Glutamatergic neuron (in vitro differentiated cells): ENCODE measurements around the gene RNF227. TPM values are rescaled to one million over a fixed set of nuclear protein-coding genes. Genes with fewer than 3 reads are reported as not detected.

Source experiments
- DNase-seq: peaks from one replicate; pipeline ENCODE4 v3.0.0; 2022
- H3K27ac Mint-ChIP-seq: one replicate; pipeline ENCODE4 v1.8.0; 2020; ENCODE audit warnings: mild to moderate bottlenecking, mixed read lengths, inconsistent platforms; ENCODE audit not compliant: unreplicated experiment
- H3K27me3 Mint-ChIP-seq: one replicate; pipeline ENCODE4 v1.8.0; 2020; ENCODE audit warnings: mild to moderate bottlenecking, moderate library complexity, mixed read lengths, inconsistent platforms; ENCODE audit not compliant: unreplicated experiment
- H3K36me3 Mint-ChIP-seq: one replicate; pipeline ENCODE4 v1.8.0; 2020; ENCODE audit warnings: mild to moderate bottlenecking, mixed read lengths, inconsistent platforms; ENCODE audit not compliant: unreplicated experiment
- H3K4me1 Mint-ChIP-seq: one replicate; pipeline ENCODE4 v1.8.0; 2020; ENCODE audit warnings: mild to moderate bottlenecking, low read depth, mixed read lengths, inconsistent platforms; ENCODE audit not compliant: unreplicated experiment
- H3K4me3 Mint-ChIP-seq: one replicate; pipeline ENCODE4 v1.8.0; 2020; ENCODE audit warnings: mild to moderate bottlenecking, mixed read lengths, inconsistent platforms; ENCODE audit not compliant: unreplicated experiment
- H3K9me3 Mint-ChIP-seq: one replicate; pipeline ENCODE4 v1.8.0; 2020; ENCODE audit warnings: mild to moderate bottlenecking, moderate library complexity, mixed read lengths, inconsistent platforms; ENCODE audit not compliant: unreplicated experiment
- CTCF ChIP-seq: fragments of 200-600 bp; sonication (generic); IDR thresholded peaks from one replicate; pipeline ENCODE4 v1.5.0; 2021; ENCODE audit not compliant: partially characterized antibody, unreplicated experiment
- total RNA-seq: library from RNA; stranded (reverse); fragmentation: NEBNext Ultra II Directional; extraction: Animal tissue kit (Norgen Biotek cat#: 25700); gene quantifications from one replicate; pipeline ENCODE4 v1.2.1, GENCODE V29; 2021; ENCODE audit not compliant: unreplicated experiment

The RNF227 gene
- total RNA-seq, 1 donor from 2014 or later, result 0.49 TPM

DNA sequence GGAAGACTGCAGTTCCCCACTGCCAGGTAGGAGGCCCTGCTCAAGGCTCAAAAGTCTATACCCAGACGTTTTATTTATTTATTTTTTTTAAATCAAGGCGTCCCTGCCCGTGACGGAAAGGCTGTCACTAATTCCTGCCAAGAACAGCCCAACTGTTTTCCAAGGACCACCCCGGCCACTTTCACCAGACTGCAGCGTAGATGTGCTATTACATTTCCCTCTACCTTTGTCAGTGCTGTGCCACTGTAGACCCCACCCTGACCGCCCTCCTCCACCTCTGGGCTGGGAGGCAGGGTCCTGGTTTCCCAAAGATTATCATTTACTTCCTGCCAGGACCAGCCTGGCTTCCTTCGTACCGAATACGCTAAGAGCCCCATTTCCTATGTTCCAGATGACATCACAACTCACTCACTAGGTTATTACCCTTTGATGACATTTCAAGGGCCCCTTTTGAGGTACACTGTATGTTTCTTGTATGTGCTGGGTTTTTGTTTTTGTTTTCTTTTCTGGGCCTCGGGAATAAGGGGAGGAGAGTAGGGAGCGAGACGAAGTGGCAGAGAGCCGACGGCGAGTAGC is 6.3 kb upstream of the RNF227 start:
- H3K27ac Mint-ChIP-seq, result peak overlapping the region; percentile 60
- no peak for DNase-seq
- H3K4me3 Mint-ChIP-seq, result peak overlapping the region; percentile 83
- TF ChIP-seq CTCF, result no peak
- H3K27me3 Mint-ChIP-seq, result peaks cover 5% of the 10 kb centered on the region
- H3K36me3 Mint-ChIP-seq, result no peaks in the 10 kb centered on the region
- no peaks in the 10 kb centered on the region for H3K9me3 Mint-ChIP-seq
- peaks cover 2% of the 10 kb centered on the region for H3K4me1 Mint-ChIP-seq

GRCh38 chr17:7916808-7917207 is 719 bp upstream of the RNF227 start:
- Mint-ChIP-seq H3K27ac (peak overlapping the region; percentile 67), H3K4me1 (peaks cover 7% of the 10 kb centered on the region), H3K27me3 (peaks cover 12% of the 10 kb centered on the region), H3K9me3 (peaks cover 3% of the 10 kb centered on the region), H3K36me3 (no peaks in the 10 kb centered on the region), H3K4me3 (peak overlapping the region; percentile 79)
- no peak for DNase-seq
- no peak for TF ChIP-seq CTCF

DNA sequence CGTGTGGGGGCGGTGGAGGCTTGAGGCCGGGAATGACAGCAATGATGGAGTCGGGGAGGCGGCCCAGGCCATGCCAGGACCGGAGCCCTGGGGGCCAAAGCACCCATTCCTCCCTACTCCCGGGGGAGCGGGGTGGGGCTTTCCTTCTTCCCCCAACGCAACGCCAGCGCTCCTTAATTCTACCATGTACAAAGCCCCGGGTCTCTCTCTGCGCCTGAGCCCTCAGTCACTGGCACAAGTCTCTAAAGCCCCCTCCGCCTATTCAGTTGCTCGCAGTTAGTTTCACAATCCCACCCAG is 245 bp upstream of the RNF227 start:
- Mint-ChIP-seq H3K9me3 (peaks cover 3% of the 10 kb centered on the region), H3K27me3 (peaks cover 12% of the 10 kb centered on the region), H3K36me3 (no peaks in the 10 kb centered on the region), H3K4me1 (peaks cover 7% of the 10 kb centered on the region), H3K27ac (peak overlapping the region; percentile 67), H3K4me3 (peak overlapping the region; percentile 79)
- DNase-seq, result no peak
- no peak for TF ChIP-seq CTCF

DNA sequence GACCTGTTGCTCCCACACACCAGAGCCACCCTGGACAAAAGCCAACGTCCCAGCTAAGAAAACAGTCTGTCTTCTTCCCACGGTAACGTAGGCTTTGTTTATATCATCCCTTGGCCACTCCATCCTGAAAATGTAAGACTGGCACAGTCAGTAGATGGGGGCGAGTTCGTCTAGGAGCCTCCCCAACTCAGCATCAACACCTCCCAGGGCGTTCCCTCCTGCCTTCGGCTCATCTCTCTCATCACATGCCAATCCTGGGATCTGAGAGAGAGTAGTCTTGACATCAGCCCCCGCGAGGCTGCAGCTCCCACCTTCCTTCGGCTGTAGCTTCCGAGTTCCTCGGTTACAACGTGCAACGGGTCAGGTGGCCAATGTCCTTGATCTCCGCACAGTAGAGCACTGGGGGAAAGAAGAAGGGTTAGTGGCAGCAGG is 894 bp downstream of the RNF227 start:
- Mint-ChIP-seq H3K36me3 (peaks cover under 1% of the 10 kb centered on the region), H3K4me3 (peak overlapping the region; percentile 92), H3K4me1 (peaks cover 7% of the 10 kb centered on the region), H3K27ac (no peak overlapping the region), H3K27me3 (peaks cover 12% of the 10 kb centered on the region), H3K9me3 (peaks cover 3% of the 10 kb centered on the region)
- no peak for TF ChIP-seq CTCF
- no peak for DNase-seq

DNA sequence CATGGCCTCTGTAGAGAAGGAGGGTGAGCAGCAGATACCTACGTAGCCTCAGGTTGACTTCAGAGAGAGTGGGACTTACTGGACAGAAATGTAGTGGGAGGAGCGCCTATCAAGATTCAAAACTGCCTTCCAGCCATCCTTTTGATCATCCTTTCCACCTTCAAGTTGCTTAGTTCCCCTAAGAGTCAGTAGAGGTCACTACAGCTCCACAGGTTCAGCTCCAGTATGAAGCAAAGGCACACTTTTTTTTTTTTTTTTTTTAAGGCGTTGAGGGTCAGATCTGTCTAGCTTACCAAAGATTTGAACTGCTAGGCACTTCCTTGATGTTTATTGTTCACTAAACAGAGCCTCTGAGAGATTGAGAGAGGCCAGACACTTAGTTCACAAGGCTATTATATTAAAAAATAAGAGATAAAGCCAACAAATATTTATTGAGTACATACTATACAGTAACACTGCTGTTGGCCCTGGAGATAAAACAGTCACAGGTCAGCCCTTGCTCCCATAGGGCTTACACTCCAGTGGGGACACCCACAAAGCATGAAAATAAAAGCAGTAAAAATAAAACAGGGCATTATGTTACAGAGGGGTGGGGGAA is 3.1 kb downstream of the RNF227 start:
- no peak for DNase-seq
- Mint-ChIP-seq H3K27me3 (peaks cover 10% of the 10 kb centered on the region), H3K36me3 (peaks cover 10% of the 10 kb centered on the region), H3K4me1 (peaks cover 7% of the 10 kb centered on the region), H3K4me3 (no peak overlapping the region), H3K27ac (no peak overlapping the region), H3K9me3 (peaks cover 3% of the 10 kb centered on the region)
- peak; percentile 30 for TF ChIP-seq CTCF
